Activated CD8-positive, alpha-beta memory T cell treated with anti-CD3 and anti-CD28 coated beads, Interleukin-2, amount 10 ng/mL, durations not matched to agents 7 days and 5 days (primary cell): ENCODE measurements around the gene POFUT2. TPM values are rescaled to one million over a fixed set of nuclear protein-coding genes. Genes with fewer than 3 reads are reported as not detected.

Source experiments
- ATAC-seq: fragments of 150-1000 bp; cut with Tn5 transposase; one replicate; pipeline ENCODE4 v1.10.0; 2021; ENCODE audit warnings: moderate library complexity
- CTCF ChIA-PET: fragments of 350-600 bp; sonication (Branson Sonifier 250); formaldehyde crosslinking; loops from one replicate; lab custom pipeline; 2021; ENCODE audit warnings: antibody characterized with exemption; lab: Charles Lee
- DNase-seq: peaks from one replicate; pipeline ENCODE4 v3.0.0-alpha.2; 2020
- H3K27ac Mint-ChIP-seq: one replicate; pipeline ENCODE4 v1.8.0; 2021; ENCODE audit warnings: mild to moderate bottlenecking, mixed read lengths
- H3K27me3 Mint-ChIP-seq: one replicate; pipeline ENCODE4 v1.8.0; 2021; ENCODE audit warnings: mixed read lengths
- H3K36me3 Mint-ChIP-seq: one replicate; pipeline ENCODE4 v1.8.0; 2021; ENCODE audit warnings: mild to moderate bottlenecking, mixed read lengths
- H3K4me1 Mint-ChIP-seq: one replicate; pipeline ENCODE4 v1.8.0; 2021; ENCODE audit warnings: mixed read lengths
- H3K4me3 Mint-ChIP-seq: one replicate; pipeline ENCODE4 v1.8.0; 2021; ENCODE audit warnings: mild to moderate bottlenecking, moderate library complexity, mixed read lengths
- H3K9me3 Mint-ChIP-seq: one replicate; pipeline ENCODE4 v1.8.0; 2022; ENCODE audit warnings: low read depth, mixed read lengths
- total RNA-seq, 2 experiments: library from RNA; stranded (reverse); gene quantifications; one replicate each; pipeline ENCODE4 v1.2.3, GENCODE V29; 2021

The POFUT2 gene
- total RNA-seq = 10 to 100 TPM; 16.4 to 19.5 TPM

- peaks cover 16% of the 10 kb centered on the region for H3K4me1 Mint-ChIP-seq
- H3K9me3 Mint-ChIP-seq = no peaks in the 10 kb centered on the region
- H3K4me3 Mint-ChIP-seq = peak within 1 kb of the TSS; percentile 71
- peak; percentile 98 for DNase-seq
- H3K27me3 Mint-ChIP-seq = peaks cover 2% of the 10 kb centered on the region
- H3K27ac Mint-ChIP-seq = peak within 1 kb of the TSS; percentile 64
- H3K36me3 Mint-ChIP-seq = peaks cover 7% of the 10 kb centered on the region
- CTCF ChIA-PET = interaction anchor here (0.7 to 4.1 kb wide), 7 partner anchors 22 to 159 kb away, joined by 3 to 37 read pairs (median 5); no protein-coding TSS in a partner anchor
- ATAC-seq = peak; percentile 89
Measured at GRCh38 chr21:45287438-45288391, at the start of gene POFUT2. TSS of gene POFUT2 (minus strand) at chr21:45287895. CDS start at chr21:45287871, 24 bp downstream.

- ATAC-seq (no peak), DNase-seq (no peak)
- Mint-ChIP-seq H3K27me3 (peaks cover 9% of the 10 kb centered on the region), H3K4me1 (no peaks in the 10 kb centered on the region), H3K27ac (no peak overlapping the region), H3K4me3 (no peak overlapping the region), H3K36me3 (no peaks in the 10 kb centered on the region), H3K9me3 (no peaks in the 10 kb centered on the region)
- CTCF ChIA-PET = no interaction called here
Measured at GRCh38 chr21:45336870-45337269, 49.2 kb upstream of the POFUT2 start.

GRCh38 chr21:45336535-45336810, 48.8 kb upstream of the POFUT2 start:
- ATAC-seq (no peak), DNase-seq (no peak)
- CTCF ChIA-PET = no interaction called here
- Mint-ChIP-seq H3K27me3 (peaks cover 6% of the 10 kb centered on the region), H3K9me3 (no peaks in the 10 kb centered on the region), H3K4me1 (no peaks in the 10 kb centered on the region), H3K36me3 (no peaks in the 10 kb centered on the region), H3K27ac (no peak overlapping the region), H3K4me3 (no peak overlapping the region)

- Mint-ChIP-seq H3K9me3 (no peaks in the 10 kb centered on the region), H3K4me3 (no peak overlapping the region), H3K36me3 (no peaks in the 10 kb centered on the region), H3K27ac (no peak overlapping the region), H3K4me1 (no peaks in the 10 kb centered on the region), H3K27me3 (peaks cover 4% of the 10 kb centered on the region)
- CTCF ChIA-PET = no interaction called here
- ATAC-seq (no peak), DNase-seq (no peak)
Measured at GRCh38 chr21:45335761-45336534, 48.3 kb upstream of the POFUT2 start.

- ATAC-seq (no peak), DNase-seq (no peak)
- H3K4me1 Mint-ChIP-seq = no peaks in the 10 kb centered on the region
- H3K27ac Mint-ChIP-seq = no peak overlapping the region
- CTCF ChIA-PET = no interaction called here
- no peak overlapping the region for H3K4me3 Mint-ChIP-seq
- H3K27me3 Mint-ChIP-seq = peaks cover 4% of the 10 kb centered on the region
- H3K9me3 Mint-ChIP-seq = no peaks in the 10 kb centered on the region
- no peaks in the 10 kb centered on the region for H3K36me3 Mint-ChIP-seq
Measured at GRCh38 chr21:45335151-45335760, 47.6 kb upstream of the POFUT2 start.

GRCh38 chr21:45334591-45335081, 46.9 kb upstream of the POFUT2 start:
- ATAC-seq = no peak
- H3K4me1 Mint-ChIP-seq = no peaks in the 10 kb centered on the region
- DNase-seq = no peak
- CTCF ChIA-PET = no interaction called here
- H3K36me3 Mint-ChIP-seq = no peaks in the 10 kb centered on the region
- H3K27me3 Mint-ChIP-seq = peaks cover 4% of the 10 kb centered on the region
- no peak overlapping the region for H3K27ac Mint-ChIP-seq
- no peaks in the 10 kb centered on the region for H3K9me3 Mint-ChIP-seq
- H3K4me3 Mint-ChIP-seq = no peak overlapping the region

GRCh38 chr21:45334134-45334533, 46.4 kb upstream of the POFUT2 start:
- Mint-ChIP-seq H3K36me3 (no peaks in the 10 kb centered on the region), H3K9me3 (no peaks in the 10 kb centered on the region), H3K27ac (no peak overlapping the region), H3K4me1 (no peaks in the 10 kb centered on the region), H3K27me3 (peaks cover 4% of the 10 kb centered on the region), H3K4me3 (no peak overlapping the region)
- no peak for DNase-seq
- no peak for ATAC-seq
- CTCF ChIA-PET = no interaction called here

GRCh38 chr21:45333583-45334121, 46.0 kb upstream of the POFUT2 start:
- H3K9me3 Mint-ChIP-seq = no peaks in the 10 kb centered on the region
- no peaks in the 10 kb centered on the region for H3K36me3 Mint-ChIP-seq
- H3K27me3 Mint-ChIP-seq = peaks cover 3% of the 10 kb centered on the region
- H3K4me3 Mint-ChIP-seq = no peak overlapping the region
- DNase-seq (no peak), ATAC-seq (no peak)
- CTCF ChIA-PET = no interaction called here
- H3K27ac Mint-ChIP-seq = no peak overlapping the region
- no peaks in the 10 kb centered on the region for H3K4me1 Mint-ChIP-seq

GRCh38 chr21:45332981-45333582, 45.4 kb upstream of the POFUT2 start:
- H3K4me3 Mint-ChIP-seq = no peak overlapping the region
- no peaks in the 10 kb centered on the region for H3K36me3 Mint-ChIP-seq
- ATAC-seq (no peak), DNase-seq (no peak)
- H3K4me1 Mint-ChIP-seq = no peaks in the 10 kb centered on the region
- H3K27ac Mint-ChIP-seq = no peak overlapping the region
- H3K27me3 Mint-ChIP-seq = no peaks in the 10 kb centered on the region
- no peaks in the 10 kb centered on the region for H3K9me3 Mint-ChIP-seq
- CTCF ChIA-PET = no interaction called here

- no peaks in the 10 kb centered on the region for H3K4me1 Mint-ChIP-seq
- ATAC-seq (no peak), DNase-seq (no peak)
- no peak overlapping the region for H3K4me3 Mint-ChIP-seq
- H3K27me3 Mint-ChIP-seq = no peaks in the 10 kb centered on the region
- no peaks in the 10 kb centered on the region for H3K36me3 Mint-ChIP-seq
- no peaks in the 10 kb centered on the region for H3K9me3 Mint-ChIP-seq
- no peak overlapping the region for H3K27ac Mint-ChIP-seq
- CTCF ChIA-PET = no interaction called here
Measured at GRCh38 chr21:45332415-45332814, 44.7 kb upstream of the POFUT2 start.

GRCh38 chr21:45331531-45332147, 43.9 kb upstream of the POFUT2 start:
- H3K4me3 Mint-ChIP-seq = no peak overlapping the region
- no peak overlapping the region for H3K27ac Mint-ChIP-seq
- CTCF ChIA-PET = no interaction called here
- DNase-seq (no peak), ATAC-seq (no peak)
- H3K9me3 Mint-ChIP-seq = no peaks in the 10 kb centered on the region
- no peaks in the 10 kb centered on the region for H3K4me1 Mint-ChIP-seq
- H3K27me3 Mint-ChIP-seq = no peaks in the 10 kb centered on the region
- H3K36me3 Mint-ChIP-seq = no peaks in the 10 kb centered on the region

- Mint-ChIP-seq H3K27ac (no peak overlapping the region), H3K4me1 (no peaks in the 10 kb centered on the region), H3K36me3 (no peaks in the 10 kb centered on the region), H3K9me3 (no peaks in the 10 kb centered on the region), H3K27me3 (no peaks in the 10 kb centered on the region), H3K4me3 (no peak overlapping the region)
- ATAC-seq (no peak), DNase-seq (no peak)
- CTCF ChIA-PET = no interaction called here
Measured at GRCh38 chr21:45330851-45331261, 43.2 kb upstream of the POFUT2 start.
